Motor neuron (in vitro differentiated cells): ENCODE measurements around the gene VANGL2. TPM values are rescaled to one million over a fixed set of nuclear protein-coding genes. Genes with fewer than 3 reads are reported as not detected.

ENCODE experiments used
- ATAC-seq, 8 experiments: fragments of 200-7000 bp; cut with Tn5 transposase; replicated peaks in 6 of 8; 2 replicates each; pipeline ENCODE4 v1.8.0; 2021; ENCODE audit warnings: mild to moderate bottlenecking in 8 of 8, moderate library complexity in 8 of 8
- H3K27ac ChIP-seq, 2 donors: fragments of 250-450 bp; sonication (Bioruptor Pico); 2 replicates each; pipeline ENCODE4 v1.9.0; 2021; ENCODE audit warnings: antibody characterized with exemption in 2 of 2, mild to moderate bottlenecking in 2 of 2, moderate library complexity in 1 of 2
- H3K4me1 ChIP-seq, 2 donors: fragments of 250-450 bp; sonication (Bioruptor Pico); replicated peaks in 1 of 2; 2 replicates each; pipeline ENCODE4 v1.6.1; 2021; ENCODE audit warnings: antibody characterized with exemption in 2 of 2, mild to moderate bottlenecking in 2 of 2, moderate library complexity in 1 of 2
- H3K4me3 ChIP-seq, 5 donors: fragments of 250-450 bp; sonication (Bioruptor Pico); 2 replicates each; pipeline ENCODE4 v1.9.0; 2021; ENCODE audit warnings: antibody characterized with exemption in 5 of 5, mild to moderate bottlenecking in 5 of 5, moderate library complexity in 4 of 5
- WGBS, 10 experiments: fragments of 450-650 bp; shearing (Covaris generic); methylation state at CpG; one replicate each; pipeline ENCODE4 v1.0.0; 2022; 5-methylcytosine and 5-hydroxymethylcytosine counted together
- in situ Hi-C, 9 experiments: fragments of 400-800 bp; cut with MboI; loops; one replicate each; pipeline ENCODE4 v1.15.0; 2021; ENCODE audit warnings: low sequenced_read_pairs in 9 of 9, low pct_unique_long_range_greater_than_20kb in 2 of 9; ENCODE audit not compliant: unreplicated experiment in 9 of 9
- total RNA-seq, 8 experiments: library from RNA; unstranded; fragments of 300-600 nt; gene quantifications; 2 replicates each; pipeline versions ENCODE4 v1.2.3 to v1.2.4, GENCODE V29; 2022

VANGL2 gene
- total RNA-seq, 8 experiments from 2014 or later, result 0.46 to 98.3 (median 54.1) TPM

GRCh38 chr1:160459056-160459455 is 58.7 kb downstream of the VANGL2 start:
- 0 to 62% (median 29%) methylated on average over 1 to 2 of the region's 2 CpGs; no CpG with 5 or more reads in 3 of the 10 experiments for WGBS, 10 experiments
- Histone ChIP-seq H3K4me3 (no peak overlapping the region), H3K27ac (no peak overlapping the region), H3K4me1 (peaks cover 0 to 14% of the 10 kb centered on the region in 2 donors)
- in situ Hi-C loops, result no loop called here
- ATAC-seq, result peak in 1 of 8 experiments; percentile 8

DNA sequence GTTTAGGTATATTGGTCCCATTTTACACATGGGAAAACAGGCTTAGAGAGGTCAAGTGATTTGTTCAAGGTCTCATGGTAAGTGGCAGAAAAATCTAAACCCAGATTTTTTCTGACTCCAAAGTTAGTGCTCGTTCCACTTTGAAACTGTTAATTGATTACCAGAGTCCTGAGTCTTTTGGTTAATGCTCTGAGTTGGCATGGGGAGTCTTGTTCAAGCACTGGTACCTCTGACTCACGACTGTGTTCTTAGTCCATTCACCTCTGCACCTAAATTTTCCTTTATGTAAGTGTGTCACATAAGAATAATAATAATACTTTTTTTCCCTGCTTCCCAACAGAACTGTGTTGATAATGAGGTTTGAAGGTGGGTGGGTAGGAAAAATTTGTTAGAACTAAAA is 59.3 kb downstream of the VANGL2 start:
- no peak for ATAC-seq
- WGBS, 10 experiments, result 0 to 100% (median 82%) methylated on average over 1 to 2 of the region's 2 CpGs; no CpG with 5 or more reads in 3 of the 10 experiments
- in situ Hi-C loops, result no loop called here
- Histone ChIP-seq H3K27ac (no peak overlapping the region), H3K4me3 (no peak overlapping the region), H3K4me1 (peaks cover 0 to 14% of the 10 kb centered on the region in 2 donors)

GRCh38 chr1:160460214-160460642 is 59.9 kb downstream of the VANGL2 start:
- H3K4me1 ChIP-seq, result peaks cover 0 to 14% of the 10 kb centered on the region in 2 donors
- no peak for ATAC-seq
- in situ Hi-C loops, result no loop called here
- H3K4me3 ChIP-seq, result no peak overlapping the region
- H3K27ac ChIP-seq, result no peak overlapping the region
- WGBS, 10 experiments, result 29 to 87% (median 68%) methylated on average over 1 to 5 of the region's 5 CpGs

DNA sequence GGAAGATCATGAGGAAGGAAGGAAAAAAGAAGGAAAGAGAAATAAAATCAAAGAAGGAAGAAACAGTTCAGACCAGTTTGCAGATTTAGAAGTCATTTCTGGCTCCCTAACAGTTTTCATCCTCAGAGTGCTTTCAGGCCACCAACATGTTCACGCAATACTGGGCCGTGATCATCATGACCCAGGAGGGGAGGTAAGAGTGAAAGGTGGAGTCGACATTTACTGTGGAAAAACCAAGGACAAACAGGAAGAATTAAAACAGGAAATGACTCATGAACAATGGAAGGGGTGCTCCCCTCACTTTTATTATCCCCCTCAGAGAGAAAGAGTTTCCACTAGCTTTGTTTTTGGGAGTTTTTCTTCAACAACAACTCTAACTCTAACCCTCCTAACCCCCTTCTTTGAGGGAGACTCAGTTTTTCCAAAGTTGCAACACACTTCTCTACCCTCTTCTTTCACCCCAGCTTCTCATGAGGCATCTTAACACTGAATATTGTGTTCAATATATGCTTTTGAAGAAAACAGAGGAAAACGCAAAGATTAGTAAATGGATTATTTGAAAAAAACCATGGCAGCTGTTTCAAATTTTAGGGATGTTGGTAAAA is 60.4 kb downstream of the VANGL2 start:
- peaks cover 0 to 14% of the 10 kb centered on the region in 2 donors for H3K4me1 ChIP-seq
- 0 to 84% (median 50%) methylated on average over 1 to 4 of the region's 4 CpGs; no CpG with 5 or more reads in 1 of the 10 experiments for WGBS, 10 experiments
- H3K27ac ChIP-seq, result no peak overlapping the region
- in situ Hi-C loops, result no loop called here
- no peak for ATAC-seq
- no peak overlapping the region for H3K4me3 ChIP-seq

GRCh38 chr1:160465123-160465522 is 64.8 kb downstream of the VANGL2 start:
- in situ Hi-C loops, result no loop called here
- 31 to 100% (median 86%) methylated on average over 1 to 6 of the region's 6 CpGs for WGBS, 10 experiments
- Histone ChIP-seq H3K27ac (no peak overlapping the region), H3K4me3 (no peak overlapping the region), H3K4me1 (peaks cover 0 to 4% of the 10 kb centered on the region in 2 donors)
- ATAC-seq, result peak in 1 of 8 experiments; percentile 25

- Histone ChIP-seq H3K4me1 (peaks cover 0 to 4% of the 10 kb centered on the region in 2 donors), H3K27ac (no peak overlapping the region), H3K4me3 (no peak overlapping the region)
- in situ Hi-C loops, result no loop called here
- WGBS, 10 experiments, result 58 to 100% (median 93%) methylated on average over 1 to 2 of the region's 2 CpGs; no CpG with 5 or more reads in 1 of the 10 experiments
- no peak for ATAC-seq
Observed at GRCh38 chr1:160466961-160467360, 66.6 kb downstream of the VANGL2 start.

DNA sequence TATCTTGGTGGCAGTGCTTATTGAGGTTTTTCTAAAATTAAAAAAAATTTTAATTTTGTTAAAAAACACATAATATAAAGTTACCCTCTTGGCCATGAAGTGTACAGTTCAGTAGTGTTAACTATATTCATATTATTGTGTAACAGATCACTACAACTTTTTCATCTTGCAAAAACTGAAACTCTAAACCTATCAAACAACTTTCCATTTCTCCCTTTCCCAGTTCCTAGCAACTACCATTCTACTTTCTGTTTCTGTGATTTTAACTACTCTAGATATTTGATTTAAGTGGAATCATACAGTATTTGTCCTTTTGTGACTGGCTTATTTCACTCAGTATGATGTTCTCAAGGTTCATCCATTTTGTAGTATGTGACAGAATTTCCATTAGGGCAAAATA is 67.2 kb downstream of the VANGL2 start:
- Histone ChIP-seq H3K4me1 (peaks cover 0 to 4% of the 10 kb centered on the region in 2 donors), H3K27ac (no peak overlapping the region), H3K4me3 (no peak overlapping the region)
- in situ Hi-C loops, result no loop called here
- ATAC-seq, result no peak

GRCh38 chr1:160471253-160471652 is 70.9 kb downstream of the VANGL2 start:
- in situ Hi-C loops, result no loop called here

GRCh38 chr1:160472112-160472511 is 71.7 kb downstream of the VANGL2 start:
- H3K4me1 ChIP-seq, result peaks cover 0 to 4% of the 10 kb centered on the region in 2 donors
- no peak overlapping the region for H3K27ac ChIP-seq
- no peak for ATAC-seq
- in situ Hi-C loops, result no loop called here
- H3K4me3 ChIP-seq, result no peak overlapping the region
- 0 to 96% (median 77%) methylated on average over 1 to 3 of the region's 3 CpGs for WGBS, 10 experiments

More at GRCh38 chr1:160471253-160471652, 70.9 kb downstream of the VANGL2 start:
- Histone ChIP-seq H3K4me3 (no peak overlapping the region), H3K27ac (no peak overlapping the region), H3K4me1 (peaks cover 0 to 4% of the 10 kb centered on the region in 2 donors)
- WGBS, 10 experiments, result 0 to 100% (median 78%) methylated on average over 1 of the region's 1 CpG
- ATAC-seq, result no peak

GRCh38 chr1:160474392-160475242 is 74.3 kb downstream of the VANGL2 start:
- Histone ChIP-seq H3K4me1 (no peaks in the 10 kb centered on the region), H3K27ac (no peak overlapping the region), H3K4me3 (no peak overlapping the region)
- in situ Hi-C loops, result no loop called here
- ATAC-seq, result no peak
- 11 to 93% (median 71%) methylated on average over 1 of the region's 1 CpG; no CpG with 5 or more reads in 1 of the 10 experiments for WGBS, 10 experiments

Other genes starting within 250 kb of the VANGL2 start
- under 1 TPM in 6 of 8 experiments, not detected in 2; 0.17 to 0.57 (median 0.21) TPM for gene ATP1A4, start 249.0 kb upstream of the VANGL2 start, total RNA-seq
- under 1 TPM in 7 of 8 experiments, not detected in 1; 0.16 to 0.81 (median 0.21) TPM for gene CASQ1, start 210.0 kb upstream of the VANGL2 start, total RNA-seq
- 100 to 1,000 TPM in 2 of 8 experiments, 10 to 100 TPM in 6; 26.4 to 322 (median 66.3) TPM for gene PEA15, start 195.2 kb upstream of the VANGL2 start, total RNA-seq
- gene DCAF8, start 138.0 kb upstream of the VANGL2 start, total RNA-seq, result 100 to 1,000 TPM in 6 of 8 experiments, 10 to 100 TPM in 2; 81.9 to 232 (median 129) TPM
- 10 to 100 TPM; 27.4 to 55.5 (median 41.3) TPM for gene PEX19, start 115.4 kb upstream of the VANGL2 start, total RNA-seq
- 100 to 1,000 TPM; 134 to 326 (median 200) TPM for gene COPA, start 57.3 kb upstream of the VANGL2 start, total RNA-seq
- gene NCSTN, start 57.2 kb upstream of the VANGL2 start, total RNA-seq, result 10 to 100 TPM; 44.0 to 94.2 (median 68.4) TPM
- 10 to 100 TPM in 3 of 8 experiments, 1 to 10 TPM in 1, under 1 TPM in 3, not detected in 1; 0.22 to 39.8 (median 4.7) TPM for gene NHLH1, start 33.5 kb upstream of the VANGL2 start, total RNA-seq
- under 1 TPM in 4 of 8 experiments, not detected in 4; 0.09 to 0.28 (median 0.15) TPM for gene SLAMF6, start 122.7 kb downstream of the VANGL2 start, total RNA-seq
- gene CD84, start 178.9 kb downstream of the VANGL2 start, total RNA-seq, result under 1 TPM in 5 of 8 experiments, not detected in 3; 0.17 to 0.90 (median 0.33) TPM
- under 1 TPM in 5 of 8 experiments, not detected in 3; under 0.01 to 0.90 (median 0.32) TPM for gene SLAMF1, start 246.5 kb downstream of the VANGL2 start, total RNA-seq